ENCODE data around the gene TAC4. TPM values are rescaled to one million over a fixed set of nuclear protein-coding genes. Genes with fewer than 3 reads are reported as not detected.
A peak's percentile ranks its signal among the peaks of the same experiment; 100 is the strongest.

Gene TAC4
- total and polyA plus RNA-seq, 7 donors, result not detected

- H3K27me3 ChIP-seq (ENCODE audit: insufficient read depth in 3 of 3, low read length in 2 of 3), result no peaks in the 10 kb centered on the region
- H3K9me3 ChIP-seq, result no peaks in the 10 kb centered on the region
- 30 to 37% (median 35%) methylated on average over 16 of the region's 16 CpGs for WGBS, 3 donors
- peaks cover 30% of the 10 kb centered on the region for H3K4me1 ChIP-seq
- ATAC-seq, result peak; percentile 70 to 86 (median 76)
- H3K27ac ChIP-seq, result peak overlapping the region; percentile 67
- H3K36me3 ChIP-seq (ENCODE audit: insufficient read depth in 1 of 2, low read depth in 1 of 2), result peaks cover 5 to 22% of the 10 kb centered on the region in 2 donors
- no peak for TF ChIP-seq CTCF (IDR thresholded peaks at IDR 0.05)
- intact Hi-C loops (cut with DNase I), result no loop called here
- no peak for DNase-seq
- H3K4me3 ChIP-seq, result peak overlapping the region; percentile 11
Observed at GRCh38 chr17:49836111-49837030, 11.5 kb downstream of the TAC4 start.

- H3K27ac ChIP-seq, result peak overlapping the region; percentile 67
- TF ChIP-seq CTCF (IDR thresholded peaks at IDR 0.05), result no peak
- peaks cover 33% of the 10 kb centered on the region for H3K4me1 ChIP-seq
- WGBS, 3 donors, result 30 to 54% (median 35%) methylated on average over 7 of the region's 7 CpGs
- peak overlapping the region; percentile 11 for H3K4me3 ChIP-seq
- intact Hi-C loops (cut with DNase I), result no loop called here
- no peak for DNase-seq
- peaks cover 5 to 22% of the 10 kb centered on the region in 2 donors for H3K36me3 ChIP-seq (ENCODE audit: insufficient read depth in 1 of 2, low read depth in 1 of 2)
- ATAC-seq, result peak; percentile 42 to 57 (median 47)
- H3K9me3 ChIP-seq, result no peaks in the 10 kb centered on the region
- no peaks in the 10 kb centered on the region for H3K27me3 ChIP-seq (ENCODE audit: insufficient read depth in 3 of 3, low read length in 2 of 3)
Observed at GRCh38 chr17:49835472-49835871, 12.4 kb downstream of the TAC4 start.

- ATAC-seq, result no peak
- intact Hi-C loops (cut with DNase I), result no loop called here
Observed at GRCh38 chr17:49834118-49834743, 13.6 kb downstream of the TAC4 start.

GRCh38 chr17:49832840-49833599 is 14.8 kb downstream of the TAC4 start:
- Histone ChIP-seq H3K4me3 (no peak overlapping the region), H3K4me1 (peaks cover 51% of the 10 kb centered on the region), H3K36me3 (ENCODE audit: insufficient read depth in 1 of 2, low read depth in 1 of 2) (peaks cover 5 to 25% of the 10 kb centered on the region in 2 donors), H3K27ac (no peak overlapping the region), H3K9me3 (no peaks in the 10 kb centered on the region), H3K27me3 (ENCODE audit: insufficient read depth in 3 of 3, low read length in 2 of 3) (no peaks in the 10 kb centered on the region)
- intact Hi-C loops (cut with DNase I), result no loop called here
- 68 to 70% (median 69%) methylated on average over 7 of the region's 7 CpGs for WGBS, 3 donors
- DNase-seq (no peak), ATAC-seq (no peak)
- TF ChIP-seq CTCF (IDR thresholded peaks at IDR 0.05), result no peak

More at GRCh38 chr17:49834118-49834743, 13.6 kb downstream of the TAC4 start:
- Histone ChIP-seq H3K27ac (no peak overlapping the region), H3K9me3 (no peaks in the 10 kb centered on the region), H3K27me3 (ENCODE audit: insufficient read depth in 3 of 3, low read length in 2 of 3) (no peaks in the 10 kb centered on the region), H3K4me3 (no peak overlapping the region), H3K4me1 (peaks cover 40% of the 10 kb centered on the region), H3K36me3 (ENCODE audit: insufficient read depth in 1 of 2, low read depth in 1 of 2) (peaks cover 5 to 22% of the 10 kb centered on the region in 2 donors)
- TF ChIP-seq CTCF (IDR thresholded peaks at IDR 0.05), result no peak
- no peak for DNase-seq
- 95 to 96% (median 96%) methylated on average over 19 of the region's 19 CpGs for WGBS, 3 donors

All from psoas muscle (tissue), 8 donors.